OCI-LY1 (cell line): ENCODE measurements around the gene METTL26.

Experiments
- H2AFZ ChIP-seq: fragments of 200-600 bp; sonication (generic), shearing (Covaris generic); 2 replicates; pipeline ENCODE4 v1.6.0; 2014; ENCODE audit warnings: antibody characterized with exemption, mild to moderate bottlenecking, low read length
- H3F3A ChIP-seq: fragments of 200-600 bp; sonication (generic), shearing (Covaris generic); 2 replicates; pipeline ENCODE4 v1.6.0; 2014; ENCODE audit warnings: mild to moderate bottlenecking, antibody characterized with exemption, low read length, moderate library complexity; ENCODE audit not compliant: insufficient read depth
- H3K27ac ChIP-seq: fragments of 200-600 bp; sonication (generic); 2 replicates; pipeline ENCODE4 v1.5.1; 2014; ENCODE audit warnings: low read length, mixed run types, mild to moderate bottlenecking, low read depth; ENCODE audit not compliant: poor library complexity, severe bottlenecking
- H3K27me3 ChIP-seq: fragments of 200-600 bp; sonication (generic); 2 replicates; pipeline ENCODE4 v1.6.0; 2014; ENCODE audit warnings: antibody characterized with exemption, mild to moderate bottlenecking, low read length, moderate library complexity; ENCODE audit not compliant: insufficient read depth
- H3K36me3 ChIP-seq: fragments of 200-600 bp; sonication (generic); 2 replicates; pipeline ENCODE4 v1.6.1; 2014; ENCODE audit warnings: mild to moderate bottlenecking, antibody characterized with exemption, low read length, moderate library complexity, mixed read lengths; ENCODE audit not compliant: insufficient read depth
- H3K4me1 ChIP-seq: fragments of 200-600 bp; sonication (generic); 2 replicates; pipeline ENCODE4 v1.5.1; 2014; ENCODE audit warnings: mild to moderate bottlenecking, low read length, moderate library complexity; ENCODE audit not compliant: insufficient read depth, severe bottlenecking
- H3K4me2 ChIP-seq: fragments of 200-600 bp; sonication (generic), shearing (Covaris generic); 2 replicates; pipeline ENCODE4 v1.6.1; 2014; ENCODE audit warnings: low read length
- H3K4me3 ChIP-seq: fragments of 200-600 bp; sonication (generic); 2 replicates; pipeline ENCODE4 v1.5.1; 2014; ENCODE audit warnings: low read length, low read depth, mild to moderate bottlenecking, mixed read lengths; ENCODE audit not compliant: poor library complexity, severe bottlenecking
- H3K79me2 ChIP-seq: fragments of 200-600 bp; shearing (Covaris generic); 2 replicates; pipeline ENCODE4 v1.6.1; 2016; ENCODE audit warnings: mixed run types, low read length, mixed read lengths; ENCODE audit not compliant: insufficient read depth
- H3K9ac ChIP-seq: fragments of 200-600 bp; sonication (generic), shearing (Covaris generic); 2 replicates; pipeline ENCODE4 v1.6.1; 2014; ENCODE audit warnings: mild to moderate bottlenecking, low read length, mixed read lengths
- H3K9me2 ChIP-seq: fragments of 200-600 bp; sonication (generic), shearing (Covaris generic); 2 replicates; pipeline ENCODE4 v1.6.1; 2014; ENCODE audit warnings: low read depth, mild to moderate bottlenecking, low read length, mixed read lengths
- H3K9me3 ChIP-seq: fragments of 200-600 bp; shearing (Covaris generic); 2 replicates; pipeline ENCODE4 v1.6.1; 2014; ENCODE audit warnings: low read length, mixed read lengths
- H4K20me1 ChIP-seq: fragments of 200-600 bp; sonication (generic), shearing (Covaris generic); 2 replicates; pipeline ENCODE4 v1.6.0; 2016; ENCODE audit warnings: mild to moderate bottlenecking, low read length; ENCODE audit not compliant: insufficient read depth
- EZH2 ChIP-seq: fragments of 200-600 bp; sonication (generic), shearing (Covaris generic); IDR thresholded peaks from 2 replicates; pipeline ENCODE4 v1.8.0; 2017; ENCODE audit warnings: borderline replicate concordance, mixed run types, mild to moderate bottlenecking, antibody characterized with exemption, low read length, moderate library complexity, mixed read lengths
- TF ChIP-seq, protein P1 (sequence below): fragments of 200-600 bp; sonication (generic), shearing (Covaris generic); IDR thresholded peaks from 2 replicates; pipeline ENCODE4 v1.5.1; 2017; ENCODE audit warnings: mild to moderate bottlenecking, antibody characterized with exemption, low read length, moderate library complexity, mixed read lengths

The METTL26 gene

DNA sequence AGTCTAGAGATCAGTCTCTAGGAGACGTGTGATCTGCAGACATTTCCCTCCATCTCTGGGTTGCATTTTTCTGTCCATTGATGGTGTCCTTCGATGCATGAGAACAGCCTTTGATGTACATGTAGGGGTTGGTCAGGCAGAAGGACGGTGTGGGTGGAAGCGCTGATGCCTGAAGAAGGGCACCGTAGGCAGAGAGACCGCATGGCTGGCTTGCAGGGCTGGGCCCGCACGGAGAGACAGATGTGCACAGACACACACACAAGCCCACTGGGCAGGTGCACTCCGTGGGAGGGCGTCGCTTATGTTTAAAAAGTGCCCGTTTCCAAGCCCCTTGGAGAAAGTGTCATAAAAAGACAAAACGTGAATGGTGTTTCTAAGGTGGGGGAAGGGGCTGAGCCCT, 21.0 kb downstream of the METTL26 start:
- no peaks in the 10 kb centered on the region for H3K4me1 ChIP-seq
- no peaks in the 10 kb centered on the region; the same call in 1 of the 2 replicates for H3K36me3 ChIP-seq
- H3K4me2 ChIP-seq: no peak overlapping the region
- H3K9ac ChIP-seq: no peak overlapping the region
- H3K9me2 ChIP-seq: no peaks in the 10 kb centered on the region
- no peaks in the 10 kb centered on the region for H3K79me2 ChIP-seq
- no peak overlapping the region for H3K27ac ChIP-seq
- no peaks in the 10 kb centered on the region for H4K20me1 ChIP-seq
- no peaks in the 10 kb centered on the region for H3K9me3 ChIP-seq
- no peak for TF ChIP-seq EZH2
- TF ChIP-seq, protein P1, sequence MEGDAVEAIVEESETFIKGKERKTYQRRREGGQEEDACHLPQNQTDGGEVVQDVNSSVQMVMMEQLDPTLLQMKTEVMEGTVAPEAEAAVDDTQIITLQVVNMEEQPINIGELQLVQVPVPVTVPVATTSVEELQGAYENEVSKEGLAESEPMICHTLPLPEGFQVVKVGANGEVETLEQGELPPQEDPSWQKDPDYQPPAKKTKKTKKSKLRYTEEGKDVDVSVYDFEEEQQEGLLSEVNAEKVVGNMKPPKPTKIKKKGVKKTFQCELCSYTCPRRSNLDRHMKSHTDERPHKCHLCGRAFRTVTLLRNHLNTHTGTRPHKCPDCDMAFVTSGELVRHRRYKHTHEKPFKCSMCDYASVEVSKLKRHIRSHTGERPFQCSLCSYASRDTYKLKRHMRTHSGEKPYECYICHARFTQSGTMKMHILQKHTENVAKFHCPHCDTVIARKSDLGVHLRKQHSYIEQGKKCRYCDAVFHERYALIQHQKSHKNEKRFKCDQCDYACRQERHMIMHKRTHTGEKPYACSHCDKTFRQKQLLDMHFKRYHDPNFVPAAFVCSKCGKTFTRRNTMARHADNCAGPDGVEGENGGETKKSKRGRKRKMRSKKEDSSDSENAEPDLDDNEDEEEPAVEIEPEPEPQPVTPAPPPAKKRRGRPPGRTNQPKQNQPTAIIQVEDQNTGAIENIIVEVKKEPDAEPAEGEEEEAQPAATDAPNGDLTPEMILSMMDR: no peak
- H3K4me3 ChIP-seq: no peak overlapping the region
- no peak overlapping the region for H2AFZ ChIP-seq
- no peaks in the 10 kb centered on the region for H3F3A ChIP-seq
- no peaks in the 10 kb centered on the region for H3K27me3 ChIP-seq

DNA sequence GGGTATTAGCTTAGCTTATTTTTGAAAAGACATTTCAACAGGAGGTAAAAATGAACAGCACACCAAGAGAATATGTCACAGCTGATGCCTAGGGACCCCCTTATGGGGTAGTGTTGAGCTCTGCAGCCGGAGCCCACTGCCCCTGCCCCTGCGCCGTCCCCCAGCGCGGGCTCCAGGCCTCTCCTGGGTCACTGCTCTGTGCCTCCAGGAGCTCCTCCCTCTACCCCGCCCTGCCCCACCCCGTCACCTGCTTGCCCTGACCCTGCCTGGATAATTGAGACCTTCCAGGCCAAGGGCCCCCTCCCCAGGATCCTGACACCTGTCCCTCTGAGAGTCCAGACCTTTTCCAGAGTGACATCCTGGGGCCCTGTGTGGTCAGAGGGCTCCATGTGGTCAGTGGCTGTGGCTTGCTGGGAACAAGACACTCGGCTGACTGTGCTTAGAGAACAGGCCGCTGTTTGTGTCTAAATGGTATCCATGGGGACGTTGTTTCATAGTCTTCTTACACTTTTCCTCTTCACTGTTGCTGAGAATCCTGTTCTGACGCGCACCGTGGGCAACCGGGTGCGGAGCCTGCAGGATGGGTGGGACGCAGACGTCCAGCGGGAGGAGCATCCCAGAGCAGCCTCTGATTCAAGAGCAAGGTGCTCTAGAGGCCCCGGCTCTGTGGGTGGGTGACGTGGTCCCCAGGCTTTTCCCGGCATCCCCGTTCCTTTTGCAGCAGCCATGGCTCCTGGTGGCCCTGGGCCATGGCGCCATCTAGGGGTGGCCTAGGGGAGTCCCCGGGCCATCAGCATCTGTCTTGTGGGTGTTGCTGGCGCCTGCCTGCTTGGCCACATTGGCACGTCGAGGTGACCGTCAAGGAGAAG, 25.4 kb downstream of the METTL26 start:
- H3K9ac ChIP-seq: no peak overlapping the region
- no peaks in the 10 kb centered on the region for H3K79me2 ChIP-seq
- H3F3A ChIP-seq: no peaks in the 10 kb centered on the region

DNA sequence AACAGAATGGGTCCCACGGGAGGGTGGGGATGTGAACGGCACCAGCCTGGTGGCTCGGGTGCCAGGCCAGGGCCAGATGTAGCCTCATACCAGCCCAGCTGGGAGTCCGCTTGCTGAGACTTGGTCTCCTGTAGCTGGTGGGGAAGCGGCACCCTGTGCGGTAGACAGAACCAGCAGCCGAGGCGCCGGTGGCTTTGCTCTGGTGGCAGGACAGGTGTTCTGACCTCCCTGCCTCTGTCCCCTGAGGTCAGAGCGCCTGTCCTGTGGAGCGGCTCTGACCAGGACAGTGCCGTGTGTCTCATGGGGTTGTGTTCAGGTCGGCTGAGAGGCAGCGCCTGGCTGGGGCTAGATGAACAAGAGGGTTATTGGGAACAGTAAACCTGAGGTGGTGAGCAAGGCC, 26.1 kb downstream of the METTL26 start:
- Histone ChIP-seq H3K4me1 (no peaks in the 10 kb centered on the region), H3K9me3 (peaks cover 4% of the 10 kb centered on the region; the same call in 1 of the 2 replicates), H3K9ac (no peak overlapping the region), H3K36me3 (peaks cover 5% of the 10 kb centered on the region; the same call in 1 of the 2 replicates), H3K79me2 (no peaks in the 10 kb centered on the region), H3K4me2 (no peak overlapping the region), H3K27ac (no peak overlapping the region), H2AFZ (no peak overlapping the region), H3K4me3 (no peak overlapping the region), H3K9me2 (no peaks in the 10 kb centered on the region), H4K20me1 (no peaks in the 10 kb centered on the region), H3K27me3 (no peaks in the 10 kb centered on the region; the same call in 1 of the 2 replicates), H3F3A (no peaks in the 10 kb centered on the region)
- no peak for TF ChIP-seq EZH2
- TF ChIP-seq, protein P1: no peak

More for the DNA sequence above, 25.4 kb downstream of the METTL26 start:
- Histone ChIP-seq H4K20me1 (no peaks in the 10 kb centered on the region), H3K4me3 (no peak overlapping the region), H2AFZ (no peak overlapping the region), H3K9me3 (no peaks in the 10 kb centered on the region), H3K4me1 (no peaks in the 10 kb centered on the region), H3K4me2 (no peak overlapping the region), H3K36me3 (peaks cover 5% of the 10 kb centered on the region; the same call in 1 of the 2 replicates), H3K9me2 (no peaks in the 10 kb centered on the region), H3K27me3 (no peaks in the 10 kb centered on the region; the same call in 1 of the 2 replicates), H3K27ac (no peak overlapping the region)
- TF ChIP-seq, protein P1: peak; percentile 85
- no peak for TF ChIP-seq EZH2
